ENCODE data around the gene HEXD. TPM values are rescaled to one million over a fixed set of nuclear protein-coding genes. Genes with fewer than 3 reads are reported as not detected.

Gene HEXD
- total RNA-seq, 1 donor: 9.4 TPM

DNA sequence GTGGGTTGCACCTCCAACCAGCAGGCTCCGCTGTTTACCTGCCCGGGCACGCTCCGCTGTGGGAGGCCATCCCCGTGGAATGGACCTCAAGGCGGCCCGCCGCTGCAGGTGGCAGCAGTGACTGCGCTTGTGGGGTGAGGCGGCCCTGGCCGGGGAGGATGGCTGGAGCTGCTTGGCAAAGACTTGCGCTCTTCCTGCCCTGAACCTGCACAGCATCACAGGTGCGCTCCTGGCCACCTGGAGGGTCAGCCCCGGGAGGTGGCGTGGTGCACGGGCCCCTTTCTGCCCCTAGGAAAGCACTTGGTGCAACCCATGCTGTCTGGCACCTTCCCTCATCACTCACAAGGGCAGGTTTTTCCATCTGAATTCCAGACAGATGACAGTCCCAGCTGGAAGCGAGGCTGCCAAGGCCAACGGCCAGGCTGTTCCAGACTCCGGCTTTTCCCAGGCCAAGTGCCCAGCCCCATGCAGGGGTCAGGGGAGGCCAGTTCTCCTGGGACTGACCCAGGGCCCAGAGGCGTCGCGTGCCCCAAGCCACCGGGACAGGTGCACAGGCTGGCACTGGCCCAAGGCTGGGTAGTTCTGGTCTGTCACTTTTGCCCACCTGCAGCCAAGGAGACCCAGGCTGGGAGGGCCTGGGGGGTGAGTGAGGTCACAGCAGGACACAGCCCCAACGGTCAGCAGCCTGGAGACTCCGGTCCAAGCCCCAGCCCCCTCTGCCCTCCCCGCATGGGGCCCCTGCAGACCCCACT lies 33.2 kb upstream of the HEXD start:
- TF ChIP-seq, protein P1, sequence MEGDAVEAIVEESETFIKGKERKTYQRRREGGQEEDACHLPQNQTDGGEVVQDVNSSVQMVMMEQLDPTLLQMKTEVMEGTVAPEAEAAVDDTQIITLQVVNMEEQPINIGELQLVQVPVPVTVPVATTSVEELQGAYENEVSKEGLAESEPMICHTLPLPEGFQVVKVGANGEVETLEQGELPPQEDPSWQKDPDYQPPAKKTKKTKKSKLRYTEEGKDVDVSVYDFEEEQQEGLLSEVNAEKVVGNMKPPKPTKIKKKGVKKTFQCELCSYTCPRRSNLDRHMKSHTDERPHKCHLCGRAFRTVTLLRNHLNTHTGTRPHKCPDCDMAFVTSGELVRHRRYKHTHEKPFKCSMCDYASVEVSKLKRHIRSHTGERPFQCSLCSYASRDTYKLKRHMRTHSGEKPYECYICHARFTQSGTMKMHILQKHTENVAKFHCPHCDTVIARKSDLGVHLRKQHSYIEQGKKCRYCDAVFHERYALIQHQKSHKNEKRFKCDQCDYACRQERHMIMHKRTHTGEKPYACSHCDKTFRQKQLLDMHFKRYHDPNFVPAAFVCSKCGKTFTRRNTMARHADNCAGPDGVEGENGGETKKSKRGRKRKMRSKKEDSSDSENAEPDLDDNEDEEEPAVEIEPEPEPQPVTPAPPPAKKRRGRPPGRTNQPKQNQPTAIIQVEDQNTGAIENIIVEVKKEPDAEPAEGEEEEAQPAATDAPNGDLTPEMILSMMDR (IDR thresholded peaks at IDR 0.05; ENCODE audit: insufficient read depth, low read length): no peak
- peak; percentile 38 for DNase-seq (ENCODE audit: low read depth)
- H3K4me3 ChIP-seq (ENCODE audit: low read depth, low read length): no peak overlapping the region

DNA sequence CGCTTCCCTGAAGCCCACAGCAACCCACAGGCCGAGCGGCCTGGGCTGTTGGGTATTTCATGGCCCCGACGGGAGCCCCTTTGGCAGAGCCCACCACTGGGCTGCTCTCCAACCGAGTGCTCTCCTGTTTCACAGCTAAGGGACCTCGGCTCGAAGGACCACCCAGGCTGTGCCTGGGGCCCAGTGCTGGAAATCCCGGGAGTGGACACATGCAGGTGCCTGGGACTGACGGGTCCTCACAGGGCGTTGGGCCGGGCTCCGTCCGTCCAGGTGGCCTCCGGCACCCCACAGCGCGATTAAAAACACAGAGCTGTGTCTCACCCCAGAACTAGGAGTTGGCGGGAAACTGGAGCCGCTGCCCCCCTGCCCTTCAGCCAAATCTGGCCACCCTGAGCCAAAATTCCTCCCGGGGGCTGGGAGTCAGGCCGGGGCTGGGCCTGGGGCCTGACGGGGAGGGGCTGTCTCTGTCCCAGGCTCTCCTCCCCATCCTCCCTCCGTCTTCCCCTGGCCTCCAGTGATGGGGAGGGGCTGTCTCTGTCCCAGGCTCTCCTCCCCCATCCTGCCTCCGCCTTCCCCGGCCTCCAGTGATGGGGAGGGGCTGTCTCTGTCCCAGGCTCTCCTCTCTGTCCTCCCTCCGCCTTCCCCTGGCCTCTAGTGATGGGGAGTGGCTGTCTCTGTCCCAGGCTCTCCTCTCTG lies 32.4 kb upstream of the HEXD start:
- no peak overlapping the region for H3K4me3 ChIP-seq (ENCODE audit: low read depth, low read length)
- TF ChIP-seq, protein P1 (IDR thresholded peaks at IDR 0.05; ENCODE audit: insufficient read depth, low read length): no peak
- DNase-seq (ENCODE audit: low read depth): no peak

DNA sequence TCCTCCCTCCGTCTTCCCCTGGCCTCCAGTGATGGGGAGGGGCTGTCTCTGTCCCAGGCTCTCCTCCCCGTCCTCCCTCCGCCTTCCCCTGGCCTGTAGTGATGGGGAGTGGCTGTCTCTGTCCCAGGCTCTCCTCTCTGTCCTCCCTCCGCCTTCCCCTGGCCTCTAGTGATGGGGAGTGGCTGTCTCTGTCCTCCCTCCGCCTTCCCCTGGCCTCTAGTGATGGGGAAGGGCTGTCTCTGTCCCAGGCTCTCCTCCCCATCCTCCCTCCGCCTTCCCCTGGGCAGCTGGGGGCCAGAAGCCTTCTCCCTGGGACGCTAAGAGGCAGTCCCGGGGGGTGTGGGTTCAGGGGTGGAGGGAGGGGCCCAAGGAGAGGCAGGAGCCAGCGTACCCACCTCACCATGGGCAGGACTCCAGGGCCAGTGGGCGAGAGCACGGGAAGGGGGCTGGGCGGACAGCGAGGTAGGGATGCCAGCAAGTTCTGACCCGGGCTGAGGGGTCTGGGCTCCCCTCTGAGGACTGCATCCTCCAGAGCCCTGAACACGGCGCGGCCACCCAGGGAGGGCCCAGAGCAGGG lies 31.8 kb upstream of the HEXD start:
- TF ChIP-seq, protein P1 (IDR thresholded peaks at IDR 0.05; ENCODE audit: insufficient read depth, low read length): no peak
- no peak overlapping the region for H3K4me3 ChIP-seq (ENCODE audit: low read depth, low read length)
- DNase-seq (ENCODE audit: low read depth): no peak

DNA sequence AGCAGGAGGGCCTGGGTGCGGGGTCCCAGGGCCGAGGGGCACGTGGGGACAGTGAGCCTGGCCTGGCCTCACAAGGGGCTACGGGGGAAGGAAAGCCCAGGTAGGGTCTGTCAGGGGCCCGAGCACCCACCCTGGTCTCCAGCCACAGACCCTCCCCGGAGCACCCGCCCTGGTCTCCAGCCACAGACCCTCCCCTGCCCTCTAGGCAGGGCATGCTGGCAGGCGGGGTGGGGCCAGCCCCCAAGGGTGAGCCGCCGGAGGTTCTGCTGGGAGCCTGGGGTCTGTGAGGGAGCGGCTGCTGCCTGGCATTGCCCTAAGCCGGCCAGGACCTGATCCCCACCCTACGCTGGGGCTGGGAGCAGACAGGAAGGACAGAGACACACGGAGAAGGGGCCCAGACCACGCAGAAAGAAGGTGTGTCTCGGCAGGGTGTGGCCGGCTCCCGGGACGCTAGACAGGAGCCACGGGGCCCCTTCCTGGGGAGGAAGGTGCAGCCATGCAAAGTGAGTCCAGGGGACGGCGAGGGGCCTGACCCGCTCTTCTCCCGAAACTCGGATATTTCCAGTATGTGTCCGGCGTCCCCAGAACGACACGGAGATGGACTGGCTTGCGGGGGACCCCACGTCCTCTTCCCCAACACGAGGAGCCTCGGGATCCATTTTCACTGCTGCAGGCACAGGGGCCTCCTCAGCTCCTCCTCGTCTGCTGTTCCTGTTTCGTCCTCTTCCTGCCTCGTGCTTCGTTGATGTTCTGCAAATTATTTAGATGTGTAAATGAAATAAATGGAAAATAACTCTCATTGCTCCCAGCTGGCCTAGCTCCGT lies 31.1 kb upstream of the HEXD start:
- no peak overlapping the region for H3K4me3 ChIP-seq (ENCODE audit: low read depth, low read length)
- TF ChIP-seq, protein P1 (IDR thresholded peaks at IDR 0.05; ENCODE audit: insufficient read depth, low read length): no peak
- no peak for DNase-seq (ENCODE audit: low read depth)

DNA sequence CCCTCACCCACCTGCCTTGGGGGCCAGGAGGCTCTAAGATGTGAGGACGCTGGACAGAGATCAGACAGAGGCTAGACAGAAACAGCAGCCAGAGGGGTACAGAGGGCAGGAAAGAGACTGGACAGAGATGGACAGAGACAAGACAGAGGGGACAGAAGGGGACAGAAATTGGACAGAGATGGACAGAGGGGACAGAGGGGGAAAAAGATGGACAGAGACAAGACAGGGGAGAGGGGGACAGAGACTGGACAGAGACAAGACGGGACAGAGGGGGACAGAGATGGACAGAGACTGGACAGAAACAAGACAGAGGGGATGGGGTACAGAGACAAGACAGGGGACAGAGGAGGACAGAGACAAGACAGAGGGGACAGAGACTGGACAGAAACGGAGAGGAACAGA lies 30.4 kb upstream of the HEXD start:
- H3K4me3 ChIP-seq (ENCODE audit: low read depth, low read length): no peak overlapping the region
- DNase-seq (ENCODE audit: low read depth): no peak
- TF ChIP-seq, protein P1 (IDR thresholded peaks at IDR 0.05; ENCODE audit: insufficient read depth, low read length): no peak

DNA sequence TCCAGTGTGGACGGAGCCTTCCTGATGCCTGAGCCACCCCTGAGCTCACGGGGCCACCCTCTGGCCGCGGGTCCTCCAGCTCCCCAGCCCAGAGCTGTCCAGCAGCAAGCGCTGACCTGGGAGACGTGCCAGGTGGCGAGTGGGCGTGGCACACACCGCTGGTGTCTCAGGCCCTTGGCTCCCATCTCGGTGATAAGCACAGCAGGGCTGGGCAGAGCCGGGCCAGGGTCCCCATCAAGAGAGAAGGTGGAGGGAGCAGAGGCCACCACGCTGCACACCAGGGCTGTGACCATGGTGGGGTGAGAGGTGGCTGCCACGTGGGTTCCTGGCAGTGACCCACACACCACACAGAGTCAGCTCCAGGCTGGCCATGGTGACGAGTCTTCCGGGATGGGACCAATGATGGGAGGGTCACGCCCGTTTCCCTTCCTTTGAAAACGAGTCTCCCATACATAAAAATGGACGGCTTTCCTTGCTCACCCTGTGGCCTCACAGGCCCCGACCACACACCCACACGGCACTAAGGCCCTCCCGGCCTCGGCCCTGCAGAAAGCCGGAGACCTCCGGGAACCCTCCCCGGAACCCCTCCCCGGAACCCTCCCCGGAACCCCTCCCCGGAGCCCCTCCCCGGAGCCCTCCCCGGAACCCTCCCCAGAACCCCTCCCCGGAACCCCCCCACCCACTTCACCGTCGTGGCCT lies 29.8 kb upstream of the HEXD start:
- DNase-seq (ENCODE audit: low read depth): no peak
- TF ChIP-seq, protein P1 (IDR thresholded peaks at IDR 0.05; ENCODE audit: insufficient read depth, low read length): no peak
- H3K4me3 ChIP-seq (ENCODE audit: low read depth, low read length): no peak overlapping the region
